Endothelial cell of umbilical vein (primary cell): ENCODE measurements around the gene CAMK2N2. TPM values are rescaled to one million over a fixed set of nuclear protein-coding genes. Genes with fewer than 3 reads are reported as not detected.
A peak's percentile ranks its signal among the peaks of the same experiment; 100 is the strongest.

Experiments used
- BruUV-seq: library from RNA; stranded (reverse); fragments of 400-500 nt; replicated peaks from 2 replicates; lab custom pipeline; 2021; lab: Mats Ljungman, UMichigan
- CTCF ChIA-PET: fragments of 300-600, 350-600 bp; sonication (Branson Sonifier 250); formaldehyde crosslinking; loops from one replicate; lab custom pipeline; 2021; ENCODE audit warnings: antibody characterized with exemption, inconsistent platforms; lab: Charles Lee
- POLR2A ChIA-PET: fragments of 300-600, 350-600 bp; sonication (Branson Sonifier 250); formaldehyde crosslinking; loops from one replicate; lab custom pipeline; 2021; ENCODE audit warnings: antibody characterized with exemption, inconsistent platforms; lab: Charles Lee
- DNase-seq: peaks from one replicate; pipeline ENCODE4 v3.0.0-alpha.2; 2011; ENCODE audit warnings: low read depth, low spot score
- FAIRE-seq: peaks from 2 replicates; lab custom pipeline; 2011; peaks lifted over from hg19 to GRCh38; lab: Jason Lieb, UNC
- H2AFZ ChIP-seq: 2 replicates; pipeline ENCODE4 v1.6.0; 2012; ENCODE audit warnings: low read depth, low read length, control low read depth, inconsistent platforms
- H3K27ac ChIP-seq: 2 replicates; pipeline ENCODE4 v1.5.1; 2011; ENCODE audit warnings: low read depth, mild to moderate bottlenecking, control low read depth, low read length, moderate library complexity; ENCODE audit not compliant: insufficient read depth
- H3K27me3 ChIP-seq, 2 experiments: 2 replicates each; pipeline versions ENCODE4 v1.6.0 to v1.6.1; 2011; ENCODE audit warnings: low read length in 2 of 2, mixed read lengths in 1 of 2; ENCODE audit not compliant: control insufficient read depth in 2 of 2, insufficient read depth in 2 of 2
- H3K36me3 ChIP-seq, 2 experiments: 2 replicates in 1 of 2; 3 replicates in 1 of 2; pipeline ENCODE4 v1.5.1; 2011; ENCODE audit warnings: low read length in 2 of 2, mild to moderate bottlenecking in 1 of 2, moderate library complexity in 1 of 2; ENCODE audit not compliant: control insufficient read depth in 2 of 2, insufficient read depth in 2 of 2; ENCODE audit errors: extremely low read depth in 1 of 2
- H3K4me1 ChIP-seq: 3 replicates; pipeline ENCODE4 v1.5.1; 2011; ENCODE audit warnings: mild to moderate bottlenecking, low read length; ENCODE audit not compliant: control insufficient read depth, insufficient read depth; ENCODE audit errors: extremely low read depth
- H3K4me2 ChIP-seq: 2 replicates; pipeline ENCODE4 v1.6.1; 2011; ENCODE audit warnings: low read length, control low read depth, mixed read lengths; ENCODE audit not compliant: insufficient read depth
- H3K4me3 ChIP-seq, 3 experiments: fragments of 200-600 bp in 1 of 3; sonication (generic), shearing (Covaris generic) in 1 of 3; replicated peaks in 1 of 3; 2 replicates each; pipeline ENCODE4 v1.5.1; 2011 to 2016; ENCODE audit warnings: control low read depth in 3 of 3, low read length in 3 of 3, mild to moderate bottlenecking in 2 of 3, inconsistent platforms in 1 of 3, low read depth in 1 of 3, moderate library complexity in 1 of 3; ENCODE audit not compliant: insufficient read depth in 1 of 3
- H3K79me2 ChIP-seq: 2 replicates; pipeline ENCODE4 v1.6.0; 2012; ENCODE audit warnings: low read length, inconsistent platforms; ENCODE audit not compliant: control insufficient read depth, insufficient read depth
- H3K9ac ChIP-seq: replicated peaks from 2 replicates; pipeline ENCODE3; 2011; ENCODE audit warnings: low read length, control low read depth; ENCODE audit not compliant: insufficient read depth; ENCODE audit errors: extremely low read depth
- H3K9me1 ChIP-seq: replicated peaks from 3 replicates; pipeline ENCODE4 v1.6.0; 2011; ENCODE audit warnings: mild to moderate bottlenecking, low read length; ENCODE audit not compliant: control insufficient read depth, insufficient read depth; ENCODE audit errors: extremely low read depth
- H3K9me3 ChIP-seq: replicated peaks from 2 replicates; pipeline ENCODE4 v1.5.1; 2012; ENCODE audit warnings: low read length, inconsistent platforms; ENCODE audit not compliant: control insufficient read depth, insufficient read depth
- H4K20me1 ChIP-seq: replicated peaks from 2 replicates; pipeline ENCODE3; 2011; ENCODE audit warnings: mild to moderate bottlenecking, low read length; ENCODE audit not compliant: control insufficient read depth, insufficient read depth; ENCODE audit errors: extremely low read depth
- EZH2 ChIP-seq: IDR thresholded peaks from 2 replicates; pipeline ENCODE4 v1.6.1; 2012; ENCODE audit warnings: borderline replicate concordance, low read depth, mild to moderate bottlenecking, moderate library complexity, low read length, inconsistent platforms; ENCODE audit not compliant: severe bottlenecking
- FOS ChIP-seq: IDR thresholded peaks from 2 replicates; pipeline ENCODE4 v1.6.1; 2011; ENCODE audit warnings: mild to moderate bottlenecking, low read length, moderate library complexity, borderline replicate concordance; ENCODE audit not compliant: insufficient read depth
- GATA2 ChIP-seq: IDR thresholded peaks from 2 replicates; pipeline ENCODE4 v1.7.0; 2011; ENCODE audit warnings: low read depth, mild to moderate bottlenecking, moderate library complexity, mixed read lengths, low read length; ENCODE audit not compliant: insufficient read length, insufficient read depth
- JUN ChIP-seq: IDR thresholded peaks from 2 replicates; pipeline ENCODE4 v1.6.1; 2011; ENCODE audit warnings: borderline replicate concordance, low read depth; ENCODE audit not compliant: insufficient read length, insufficient read depth
- MAX ChIP-seq: IDR thresholded peaks from 2 replicates; pipeline ENCODE4 v1.6.1; 2011; ENCODE audit not compliant: insufficient read depth, insufficient read length
- POLR2A ChIP-seq: IDR thresholded peaks from 2 replicates; pipeline ENCODE4 v1.6.1; 2012; ENCODE audit warnings: low read depth, mild to moderate bottlenecking, control low read depth, low read length
- dilution Hi-C: fragments of 300-500 bp; cut with MboI; formaldehyde crosslinking; loops from one replicate; pipeline ENCODE4 v1.15.0; 2019; ENCODE audit warnings: low sequenced_read_pairs; ENCODE audit not compliant: extremely low pct_ligation_motif_present
- intact Hi-C: fragments of 100-400 bp; cut with micrococcal nuclease; formaldehyde crosslinking; loops from one replicate; pipeline ENCODE4 v1.10.0; 2022
- polyA plus RNA-seq, 4 experiments: library from polyadenylated mRNA; depleted of rRNA in 3 of 4; stranded (reverse) in 3 of 4; unstranded in 1 of 4; fragments of >200 nt; gene quantifications; 2 replicates each; pipeline versions ENCODE4 v1.2.1 to v1.2.3, GENCODE V29; 2011 to 2012; ENCODE audit warnings: missing spikeins in 1 of 4
- total RNA-seq: library from RNA; stranded (reverse); gene quantifications from 2 replicates; pipeline ENCODE4 v1.2.3, GENCODE V29; 2021
- TF ChIP-seq, protein P1 (sequence below), 2 donors: IDR thresholded peaks; 1 replicate in 1 of 2; 2 replicates in 1 of 2; pipeline ENCODE4 v1.5.1; 2011; ENCODE audit warnings: low read length in 2 of 2, mild to moderate bottlenecking in 2 of 2, moderate library complexity in 2 of 2, control low read depth in 1 of 2, inconsistent platforms in 1 of 2, low read depth in 1 of 2; ENCODE audit not compliant: insufficient read depth in 1 of 2; ENCODE audit errors: extremely low read depth in 1 of 2

Gene CAMK2N2
- total and polyA plus RNA-seq, 2 donors (not counting 3 experiments of a cell fraction or from before 2014, with no cell fraction given) = 0.11 TPM; not detected in 1

DNA sequence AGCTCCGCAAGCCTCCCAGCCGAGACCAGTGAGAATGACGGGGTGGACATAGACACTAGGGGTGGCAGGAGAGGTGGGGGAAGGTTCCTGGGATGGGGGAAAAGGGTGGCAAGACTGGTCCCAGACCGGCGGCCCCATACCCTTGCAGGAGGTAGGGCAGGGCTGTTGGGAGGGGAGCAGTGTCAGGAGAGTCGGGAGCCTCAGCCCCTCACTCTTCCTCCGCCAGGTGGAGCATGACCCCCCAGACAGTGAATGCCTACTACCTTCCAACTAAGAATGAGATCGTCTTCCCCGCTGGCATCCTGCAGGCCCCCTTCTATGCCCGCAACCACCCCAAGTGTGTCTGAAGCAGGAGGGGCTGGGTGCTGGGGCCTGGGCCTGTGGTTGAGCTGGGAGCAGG, 29.0 kb upstream of the CAMK2N2 start:
- Histone ChIP-seq H3K4me1 (no peaks in the 10 kb centered on the region), H3K4me3 (no peak overlapping the region), H3K27me3 (peaks cover 3% of the 10 kb centered on the region in 2 experiments), H2AFZ (no peak overlapping the region), H3K36me3 (no peaks in the 10 kb centered on the region), H3K79me2 (no peaks in the 10 kb centered on the region), H3K27ac (no peak overlapping the region), H3K4me2 (no peak overlapping the region), H3K9me1 (no peaks in the 10 kb centered on the region), H3K9me3 (no peaks in the 10 kb centered on the region), H3K9ac (no peak overlapping the region), H4K20me1 (no peaks in the 10 kb centered on the region)
- FAIRE-seq = no peak
- no TSS peak for BruUV-seq
- intact Hi-C loops = no loop called here
- TF ChIP-seq MAX (no peak), JUN (no peak), FOS (no peak)
- DNase-seq = no peak
- POLR2A ChIA-PET = no interaction called here
- dilution Hi-C loops = no loop called here
- CTCF ChIA-PET = interaction anchor here (2.7 to 2.9 kb wide), 2 partner anchors 64 to 393 kb away, joined by 12 to 19 read pairs; no protein-coding TSS in a partner anchor

DNA sequence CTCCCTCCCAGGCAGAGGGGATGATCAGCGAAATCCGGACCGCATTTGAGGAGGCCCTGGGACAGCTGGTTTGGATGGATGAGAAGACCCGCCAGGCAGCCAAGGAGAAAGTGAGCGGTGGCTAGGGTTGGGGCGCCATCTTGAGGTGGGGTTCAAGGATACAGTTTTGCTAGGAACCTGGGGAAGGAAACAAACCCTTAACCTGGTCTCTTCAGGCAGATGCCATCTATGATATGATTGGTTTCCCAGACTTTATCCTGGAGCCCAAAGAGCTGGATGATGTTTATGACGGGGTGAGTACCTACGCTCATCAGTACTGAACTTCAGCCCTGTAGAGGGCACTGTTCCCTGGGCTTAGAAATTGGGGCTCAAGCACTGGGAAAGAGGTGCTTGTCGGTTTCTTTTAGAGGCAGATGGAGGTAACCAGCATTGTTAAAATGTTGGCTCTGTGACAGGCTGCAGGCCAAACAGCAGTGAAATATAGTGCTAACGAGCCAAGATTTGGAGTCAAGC, 28.1 kb upstream of the CAMK2N2 start:
- intact Hi-C loops = loop anchor here (1.0 to 10.0 kb wide), 6 partner anchors 39 to 394 kb away; partner anchors contain the start of gene ABCC5
- BruUV-seq = no TSS peak
- dilution Hi-C loops = no loop called here
- POLR2A ChIA-PET = no interaction called here
- FAIRE-seq (peak; percentile 46), DNase-seq (peak; percentile 52)
- no peak overlapping the region for H3K4me2 ChIP-seq
- no peaks in the 10 kb centered on the region for H3K9me1 ChIP-seq
- CTCF ChIA-PET = interaction anchor here (0.7 to 2.9 kb wide), 15 partner anchors 9 to 405 kb away, joined by 3 to 19 read pairs (median 5); partner anchors contain the start of genes PARL and VWA5B2
- H3K4me3 ChIP-seq = no peak overlapping the region
- no peak overlapping the region for H3K27ac ChIP-seq
- H3K36me3 ChIP-seq = no peaks in the 10 kb centered on the region
- peaks cover 0 to 3% of the 10 kb centered on the region in 2 experiments for H3K27me3 ChIP-seq
- no peaks in the 10 kb centered on the region for H3K79me2 ChIP-seq
- no peak overlapping the region for H2AFZ ChIP-seq
- no peaks in the 10 kb centered on the region for H3K9me3 ChIP-seq
- H3K4me1 ChIP-seq = no peaks in the 10 kb centered on the region
- H3K9ac ChIP-seq = no peak overlapping the region
- TF ChIP-seq, protein P1, sequence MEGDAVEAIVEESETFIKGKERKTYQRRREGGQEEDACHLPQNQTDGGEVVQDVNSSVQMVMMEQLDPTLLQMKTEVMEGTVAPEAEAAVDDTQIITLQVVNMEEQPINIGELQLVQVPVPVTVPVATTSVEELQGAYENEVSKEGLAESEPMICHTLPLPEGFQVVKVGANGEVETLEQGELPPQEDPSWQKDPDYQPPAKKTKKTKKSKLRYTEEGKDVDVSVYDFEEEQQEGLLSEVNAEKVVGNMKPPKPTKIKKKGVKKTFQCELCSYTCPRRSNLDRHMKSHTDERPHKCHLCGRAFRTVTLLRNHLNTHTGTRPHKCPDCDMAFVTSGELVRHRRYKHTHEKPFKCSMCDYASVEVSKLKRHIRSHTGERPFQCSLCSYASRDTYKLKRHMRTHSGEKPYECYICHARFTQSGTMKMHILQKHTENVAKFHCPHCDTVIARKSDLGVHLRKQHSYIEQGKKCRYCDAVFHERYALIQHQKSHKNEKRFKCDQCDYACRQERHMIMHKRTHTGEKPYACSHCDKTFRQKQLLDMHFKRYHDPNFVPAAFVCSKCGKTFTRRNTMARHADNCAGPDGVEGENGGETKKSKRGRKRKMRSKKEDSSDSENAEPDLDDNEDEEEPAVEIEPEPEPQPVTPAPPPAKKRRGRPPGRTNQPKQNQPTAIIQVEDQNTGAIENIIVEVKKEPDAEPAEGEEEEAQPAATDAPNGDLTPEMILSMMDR (IDR thresholded peaks at IDR 0.05; ENCODE audit: extremely low read depth in 1 of 2, insufficient read depth in 1 of 2, low read depth in 1 of 2, low read length in 2 of 2) = peak; percentile 67
- TF ChIP-seq GATA2 (no peak), JUN (no peak), MAX (no peak), EZH2 (no peak), POLR2A (no peak)
- H4K20me1 ChIP-seq = no peaks in the 10 kb centered on the region
